GM08714 (cell line): ENCODE measurements around the gene ISLR.

Source experiments
- H3K4me3 ChIP-seq: fragments of 200-500 bp; sonication (Bioruptor generic); 2 replicates; pipeline ENCODE4 v1.5.1; 2014; ENCODE audit warnings: mild to moderate bottlenecking, low read length, inconsistent platforms
- ZNF274 ChIP-seq: IDR thresholded peaks from 2 replicates; pipeline ENCODE4 v1.6.1; 2012; ENCODE audit warnings: mild to moderate bottlenecking, low read depth, low read length

The ISLR gene

DNA sequence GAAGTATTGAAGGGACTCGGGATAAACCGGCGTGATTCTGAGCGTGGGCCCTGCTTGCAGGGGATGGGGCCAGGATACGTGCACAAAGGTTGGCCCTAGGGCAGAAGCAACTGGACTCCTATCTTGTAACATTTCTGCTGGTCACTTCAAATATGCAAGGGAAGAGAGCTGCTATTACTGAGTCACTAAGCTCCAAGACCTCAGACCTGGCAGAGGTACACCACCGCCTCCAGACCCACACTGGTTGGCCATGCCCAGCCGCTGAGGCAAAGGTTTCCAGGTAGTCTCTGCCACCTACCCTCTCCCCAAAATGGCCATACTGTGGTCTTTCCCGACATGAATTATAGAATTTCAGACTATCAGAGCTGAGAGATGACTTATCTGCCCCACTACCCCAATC, 42.4 kb downstream of the ISLR start:
- no peak overlapping the region for H3K4me3 ChIP-seq
- no peak for TF ChIP-seq ZNF274

DNA sequence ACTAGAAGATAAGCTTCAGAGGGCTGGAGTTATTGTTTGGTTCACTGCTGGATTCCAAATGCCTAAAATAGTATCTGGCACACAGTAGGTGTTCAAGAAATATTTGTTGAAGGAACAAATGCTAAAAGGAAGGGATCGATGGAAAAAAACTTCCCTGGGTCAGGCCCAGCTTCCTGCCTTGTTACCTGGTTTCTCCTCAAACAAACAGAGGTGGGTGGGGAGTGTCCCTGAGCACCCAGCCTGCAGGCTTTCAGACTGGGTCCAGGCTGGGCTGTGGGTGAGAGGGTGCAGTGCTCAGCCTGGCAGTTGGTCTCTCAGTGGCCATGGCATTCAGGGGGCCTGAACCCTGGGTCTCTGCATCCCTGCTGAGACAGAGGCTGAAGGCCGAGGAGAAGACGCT, 43.4 kb downstream of the ISLR start:
- H3K4me3 ChIP-seq: no peak overlapping the region
- no peak for TF ChIP-seq ZNF274

DNA sequence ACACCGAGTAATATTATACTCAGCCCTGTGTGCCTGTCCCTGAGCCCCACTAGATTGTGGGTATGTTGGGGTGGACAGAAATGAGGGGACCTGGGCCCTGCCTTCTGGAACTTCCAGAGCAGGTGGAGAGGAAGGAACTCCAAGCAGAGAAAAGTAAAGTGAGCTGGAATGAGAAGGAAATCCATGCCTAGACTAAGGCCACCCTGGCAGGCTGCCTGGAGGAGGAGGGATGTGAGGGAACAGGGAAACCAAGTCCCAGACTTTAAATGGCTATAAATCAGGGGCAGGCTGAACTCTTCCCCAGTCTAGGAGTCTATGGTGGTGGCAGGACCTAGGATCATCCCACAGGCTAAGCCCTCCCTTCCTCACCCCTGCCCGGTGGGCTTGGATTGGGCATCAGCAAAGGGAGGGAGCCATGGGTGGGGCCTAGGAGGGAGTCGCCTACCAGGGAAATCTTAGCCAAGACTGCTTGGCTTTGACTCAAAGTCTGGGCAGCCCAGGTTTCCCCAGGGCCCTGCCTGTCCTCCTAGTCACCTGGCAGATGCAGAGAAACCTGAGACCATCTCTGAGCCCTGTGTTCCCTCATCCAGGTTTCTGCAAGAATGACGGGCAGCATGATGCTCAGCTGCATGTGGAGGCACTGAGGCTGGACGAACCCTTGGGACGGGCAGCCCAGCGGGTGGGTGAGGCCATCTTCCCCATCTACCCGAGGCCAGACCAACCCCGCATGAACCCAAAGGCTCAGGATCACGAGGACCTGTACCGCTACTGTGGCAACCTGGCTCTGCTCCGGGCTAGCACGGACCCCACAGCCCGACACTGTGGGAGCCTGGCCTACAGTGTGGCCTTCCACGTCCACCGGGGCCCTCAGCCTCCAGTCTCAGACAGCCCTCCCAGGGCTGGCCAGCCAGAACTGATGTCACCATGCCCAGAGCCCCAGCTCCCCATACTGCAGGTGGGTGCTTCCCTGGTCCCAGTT, 44.7 kb downstream of the ISLR start:
- TF ChIP-seq ZNF274: no peak
- H3K4me3 ChIP-seq: no peak overlapping the region

DNA sequence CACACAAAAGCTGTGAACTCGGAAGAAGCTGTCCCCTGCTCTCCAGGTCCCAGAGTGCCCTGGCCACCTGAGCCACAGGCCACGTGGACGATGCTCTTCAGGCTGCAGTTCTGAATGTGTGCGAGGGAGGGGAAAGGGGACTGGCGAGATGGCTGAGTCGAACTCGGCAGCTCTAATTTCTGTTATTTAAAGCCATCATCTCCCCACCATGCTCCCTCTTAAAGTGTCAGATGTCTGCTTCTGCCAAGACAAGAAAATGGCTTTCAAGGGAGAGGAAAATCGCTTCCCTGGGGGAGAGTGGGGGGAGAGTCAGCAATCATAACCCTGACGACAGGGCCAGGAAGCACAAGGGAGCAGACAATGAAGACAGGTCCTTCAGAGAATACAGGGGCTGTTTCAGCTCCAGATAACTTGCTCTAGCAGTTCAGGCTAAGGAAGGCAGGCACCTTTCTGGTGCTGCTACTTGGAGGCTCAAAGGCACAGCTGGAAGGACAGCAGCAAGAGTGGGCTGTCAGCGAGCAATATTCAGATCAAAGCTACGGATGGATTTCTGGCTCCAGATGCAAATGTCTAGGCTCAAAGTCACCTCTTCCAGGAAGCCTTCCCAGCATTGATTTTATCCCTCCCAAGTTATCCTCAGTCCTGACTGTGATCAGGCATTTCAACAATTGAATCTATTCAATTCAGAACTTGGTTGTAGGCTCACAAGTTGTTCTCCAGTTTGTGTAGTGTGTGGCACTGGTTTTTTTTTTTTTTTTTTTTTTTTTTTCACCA, 47.2 kb downstream of the ISLR start:
- TF ChIP-seq ZNF274: no peak
- no peak overlapping the region for H3K4me3 ChIP-seq

DNA sequence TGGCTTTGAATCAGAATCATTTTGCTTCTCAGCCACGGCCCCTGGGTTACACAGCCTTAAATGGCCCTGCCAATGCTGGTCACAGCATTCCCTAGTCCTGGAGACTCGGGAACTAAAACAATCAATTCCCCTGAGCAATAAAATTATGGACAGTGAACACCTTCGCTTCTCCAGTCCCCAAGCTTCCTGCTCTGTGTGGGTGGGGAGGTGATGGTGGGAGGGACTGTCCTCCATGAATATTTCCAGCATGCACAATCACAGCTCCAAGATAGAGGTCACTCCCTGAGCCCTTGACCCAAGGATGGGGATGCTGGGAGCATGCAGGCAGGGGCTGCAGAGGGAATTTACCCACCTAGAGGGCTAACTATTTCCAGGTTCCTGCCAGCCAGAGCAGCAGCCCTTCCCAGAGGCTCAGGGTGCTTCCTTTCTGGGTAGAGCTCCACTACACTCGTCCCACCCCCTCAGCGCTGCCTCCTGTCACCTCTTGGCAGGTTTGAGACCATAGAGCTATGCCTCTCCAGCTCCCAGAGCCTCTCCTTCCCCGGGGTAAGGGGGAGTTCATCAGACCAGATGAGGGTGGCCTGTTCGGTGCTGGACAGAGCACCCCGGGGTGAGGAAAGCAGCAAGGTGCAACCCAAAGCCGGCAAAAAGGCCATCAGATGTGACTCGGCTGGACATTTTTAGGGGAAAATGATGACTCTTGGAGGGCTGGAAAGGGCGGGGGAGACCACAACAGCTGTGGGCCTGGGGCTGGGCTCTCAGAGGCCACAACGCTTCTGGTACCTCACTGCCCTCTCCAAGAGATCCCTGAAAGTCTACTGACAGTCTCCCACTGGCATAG, 48.1 kb downstream of the ISLR start:
- no peak overlapping the region for H3K4me3 ChIP-seq
- no peak for TF ChIP-seq ZNF274

DNA sequence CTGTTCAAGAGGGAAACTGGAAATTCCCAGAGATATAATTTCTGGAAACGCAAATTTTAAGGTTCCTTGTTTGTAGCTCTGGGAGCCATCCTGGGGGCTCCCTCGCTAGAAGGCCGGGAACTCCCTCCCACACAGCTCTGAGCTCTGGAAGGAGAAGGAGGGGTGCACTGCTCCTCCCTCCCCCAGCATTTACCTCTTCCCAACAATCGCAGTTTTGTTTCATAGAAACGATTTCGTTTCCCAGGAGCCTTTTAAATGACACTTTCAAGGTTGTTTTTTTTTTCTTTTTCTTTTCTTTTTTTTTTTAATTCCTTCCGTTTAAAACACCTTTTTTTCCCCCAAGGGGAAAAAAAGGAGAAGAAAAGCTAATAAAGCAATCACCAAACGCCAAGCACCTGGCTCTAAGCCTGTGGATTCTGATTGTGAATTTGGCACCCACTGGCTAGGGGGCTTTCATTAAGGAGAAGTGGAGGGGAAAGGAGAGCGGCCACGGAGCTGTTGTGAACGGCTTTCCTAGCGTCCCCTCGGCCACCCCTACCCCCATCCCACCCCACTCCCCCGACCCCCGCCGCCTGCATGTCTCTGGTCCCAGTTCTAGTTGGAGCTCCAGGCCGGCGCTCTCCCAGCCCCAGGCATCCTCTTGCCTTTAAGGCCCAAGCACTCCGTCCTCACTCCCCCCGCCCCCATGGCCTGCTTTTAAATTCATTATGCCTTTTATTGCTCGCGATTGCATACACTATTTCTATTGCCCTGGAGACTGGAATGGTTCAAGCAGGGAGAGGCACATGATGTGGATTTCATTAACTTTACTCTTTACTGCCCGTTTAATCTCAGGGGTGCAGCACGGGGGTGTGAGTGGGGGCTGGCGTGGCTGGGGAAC, 49.0 kb downstream of the ISLR start:
- no peak for TF ChIP-seq ZNF274
- H3K4me3 ChIP-seq: no peak overlapping the region

DNA sequence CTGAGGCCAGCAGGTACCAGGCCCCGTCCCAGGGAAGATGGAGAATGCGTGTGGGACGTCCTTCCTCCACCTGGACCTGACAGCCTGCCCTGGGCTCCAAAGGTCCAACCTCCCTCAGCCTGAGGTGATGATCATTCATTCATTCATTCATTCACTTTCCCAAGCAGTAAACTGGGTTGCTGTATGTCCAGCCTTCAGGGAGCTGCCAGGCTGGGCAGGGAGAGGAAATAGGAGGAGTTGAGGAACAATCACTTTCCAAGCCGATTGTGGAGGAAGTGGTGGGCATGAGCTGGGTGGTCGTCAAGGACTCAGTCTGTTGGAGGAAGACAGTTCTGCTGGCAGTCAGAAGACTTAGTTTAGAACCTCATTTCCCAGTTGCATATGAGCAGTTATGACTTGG, 52.4 kb downstream of the ISLR start:
- H3K4me3 ChIP-seq: no peak overlapping the region
- no peak for TF ChIP-seq ZNF274
